BE2C (cell line): ENCODE results near the gene PRKCZ.

Source experiments
- DNase-seq: peaks from one replicate; pipeline ENCODE4 v3.0.0-alpha.2; 2020
- H3K27me3 ChIP-seq: fragments of 250-450 bp; sonication (Bioruptor Pico); 2 replicates; pipeline ENCODE4 v1.5.1; 2020; ENCODE audit warnings: mild to moderate bottlenecking
- H3K36me3 ChIP-seq: fragments of 250-450 bp; sonication (Bioruptor Pico); 2 replicates; pipeline ENCODE4 v1.5.1; 2020; ENCODE audit warnings: mild to moderate bottlenecking
- H3K4me1 ChIP-seq: fragments of 250-450 bp; sonication (Bioruptor Pico); 2 replicates; pipeline ENCODE4 v1.5.1; 2020
- H3K4me3 ChIP-seq: 2 replicates; pipeline ENCODE4 v1.5.1; 2011; ENCODE audit warnings: low read depth, low read length
- H3K9me3 ChIP-seq: fragments of 250-450 bp; sonication (Bioruptor Pico); 2 replicates; pipeline ENCODE4 v1.5.1; 2020
- CTCF ChIP-seq: IDR thresholded peaks from 2 replicates; pipeline ENCODE4 v1.5.1; 2012; ENCODE audit warnings: mild to moderate bottlenecking, low read depth, low read length

The PRKCZ gene

GRCh38 chr1:2181271-2181670 lies 131.1 kb downstream of the PRKCZ start:
- Histone ChIP-seq H3K4me1 (no peaks in the 10 kb centered on the region; the same call in 1 of the 2 replicates), H3K27me3 (no peaks in the 10 kb centered on the region), H3K9me3 (no peaks in the 10 kb centered on the region), H3K4me3 (no peak overlapping the region), H3K36me3 (no peaks in the 10 kb centered on the region)
- no peak for TF ChIP-seq CTCF
- no peak for DNase-seq

GRCh38 chr1:2181752-2182151 lies 131.5 kb downstream of the PRKCZ start:
- no peak overlapping the region for H3K4me3 ChIP-seq
- H3K4me1 ChIP-seq, result no peaks in the 10 kb centered on the region; the same call in 1 of the 2 replicates
- DNase-seq, result no peak
- H3K36me3 ChIP-seq, result no peaks in the 10 kb centered on the region
- H3K9me3 ChIP-seq, result no peaks in the 10 kb centered on the region
- H3K27me3 ChIP-seq, result no peaks in the 10 kb centered on the region
- TF ChIP-seq CTCF, result no peak

GRCh38 chr1:2182376-2182775 lies 132.2 kb downstream of the PRKCZ start:
- Histone ChIP-seq H3K36me3 (no peaks in the 10 kb centered on the region), H3K27me3 (no peaks in the 10 kb centered on the region), H3K4me1 (no peaks in the 10 kb centered on the region; the same call in 1 of the 2 replicates), H3K4me3 (no peak overlapping the region), H3K9me3 (no peaks in the 10 kb centered on the region)
- no peak for TF ChIP-seq CTCF
- DNase-seq, result no peak

GRCh38 chr1:2183937-2184334 lies 133.7 kb downstream of the PRKCZ start:
- no peak for DNase-seq
- Histone ChIP-seq H3K9me3 (no peaks in the 10 kb centered on the region), H3K36me3 (no peaks in the 10 kb centered on the region), H3K27me3 (no peaks in the 10 kb centered on the region), H3K4me1 (no peaks in the 10 kb centered on the region; the same call in 1 of the 2 replicates), H3K4me3 (no peak overlapping the region)
- no peak for TF ChIP-seq CTCF

GRCh38 chr1:2184531-2184930 lies 134.3 kb downstream of the PRKCZ start:
- no peak for TF ChIP-seq CTCF
- Histone ChIP-seq H3K9me3 (no peaks in the 10 kb centered on the region), H3K4me3 (no peak overlapping the region), H3K27me3 (no peaks in the 10 kb centered on the region), H3K4me1 (no peaks in the 10 kb centered on the region), H3K36me3 (no peaks in the 10 kb centered on the region)
- no peak for DNase-seq

- Histone ChIP-seq H3K9me3 (no peaks in the 10 kb centered on the region), H3K36me3 (no peaks in the 10 kb centered on the region), H3K4me3 (no peak overlapping the region), H3K4me1 (no peaks in the 10 kb centered on the region), H3K27me3 (no peaks in the 10 kb centered on the region)
- TF ChIP-seq CTCF, result no peak
- no peak for DNase-seq
Measured at GRCh38 chr1:2184934-2185333, 134.7 kb downstream of the PRKCZ start.
